DOHH2 (cell line): ENCODE results near the gene TUBA8.

Source experiments
- H3F3A ChIP-seq: fragments of 200-600 bp; sonication (generic), shearing (Covaris generic); 2 replicates; pipeline ENCODE4 v1.6.0; 2016; ENCODE audit warnings: antibody characterized with exemption, mild to moderate bottlenecking; ENCODE audit not compliant: control insufficient read depth, insufficient read depth
- H3K27ac ChIP-seq: fragments of 200-600 bp; sonication (generic); 2 replicates; pipeline ENCODE4 v1.5.1; 2014; ENCODE audit warnings: low read depth, mild to moderate bottlenecking, low read length, moderate library complexity
- H3K27me3 ChIP-seq: fragments of 200-600 bp; sonication (generic); 2 replicates; pipeline ENCODE4 v1.6.1; 2014; ENCODE audit warnings: mild to moderate bottlenecking, low read length, mixed read lengths; ENCODE audit not compliant: control insufficient read depth
- H3K36me3 ChIP-seq: fragments of 200-600 bp; sonication (generic); 2 replicates; pipeline ENCODE4 v1.6.1; 2014; ENCODE audit warnings: mild to moderate bottlenecking, low read length, moderate library complexity, mixed read lengths; ENCODE audit not compliant: control insufficient read depth
- H3K4me1 ChIP-seq: fragments of 200-600 bp; sonication (generic); 2 replicates; pipeline ENCODE4 v1.6.1; 2014; ENCODE audit warnings: mild to moderate bottlenecking, low read length, mixed read lengths; ENCODE audit not compliant: control insufficient read depth
- H3K4me2 ChIP-seq: fragments of 200-600 bp; sonication (generic); 2 replicates; pipeline ENCODE4 v1.6.0; 2014; ENCODE audit warnings: mild to moderate bottlenecking, low read length, moderate library complexity
- H3K4me3 ChIP-seq: fragments of 200-600 bp; sonication (generic); 2 replicates; pipeline ENCODE4 v1.5.1; 2014; ENCODE audit warnings: mild to moderate bottlenecking, low read length, mixed read lengths
- H3K79me2 ChIP-seq: fragments of 200-600 bp; sonication (generic); 2 replicates; pipeline ENCODE4 v1.6.1; 2014; ENCODE audit warnings: mild to moderate bottlenecking, low read length, mixed read lengths; ENCODE audit not compliant: control insufficient read depth
- H3K9me2 ChIP-seq: fragments of 200-600 bp; sonication (generic); replicated peaks from 2 replicates; pipeline ENCODE4 v1.6.1; 2014; ENCODE audit warnings: mild to moderate bottlenecking, low read length, mixed read lengths; ENCODE audit not compliant: control insufficient read depth
- H3K9me3 ChIP-seq: fragments of 200-600 bp; sonication (generic); 2 replicates; pipeline ENCODE4 v1.6.1; 2014; ENCODE audit warnings: antibody characterized with exemption, low read length, mixed read lengths; ENCODE audit not compliant: control insufficient read depth, insufficient read depth
- H4K20me1 ChIP-seq: fragments of 200-600 bp; sonication (generic); 2 replicates; pipeline ENCODE4 v1.6.0; 2014; ENCODE audit warnings: low read depth, mild to moderate bottlenecking, antibody characterized with exemption, low read length, moderate library complexity; ENCODE audit not compliant: control insufficient read depth, insufficient read depth
- CTCF ChIP-seq: fragments of 200-600 bp; sonication (generic); IDR thresholded peaks from one replicate; pipeline ENCODE4 v1.5.1; 2014; ENCODE audit warnings: antibody characterized with exemption, mild to moderate bottlenecking, low read depth, low read length; ENCODE audit not compliant: poor library complexity, severe bottlenecking
- EZH2phosphoT487 ChIP-seq: fragments of 200-600 bp; sonication (generic); IDR thresholded peaks from 2 replicates; pipeline ENCODE4 v1.6.1; 2017; ENCODE audit warnings: borderline replicate concordance, mild to moderate bottlenecking, antibody characterized with exemption, low read length, moderate library complexity, mixed read lengths

The TUBA8 gene

GRCh38 chr22:18090286-18090685 lies 20.3 kb upstream of the TUBA8 start:
- Histone ChIP-seq H3K79me2 (no peaks in the 10 kb centered on the region), H3K4me3 (no peak overlapping the region), H3K9me2 (no peaks in the 10 kb centered on the region), H3K4me1 (no peaks in the 10 kb centered on the region), H3K27me3 (no peaks in the 10 kb centered on the region), H3K4me2 (no peak overlapping the region), H3K9me3 (no peaks in the 10 kb centered on the region), H4K20me1 (no peaks in the 10 kb centered on the region), H3K27ac (no peak overlapping the region), H3F3A (no peaks in the 10 kb centered on the region), H3K36me3 (peaks cover 61% of the 10 kb centered on the region)
- TF ChIP-seq CTCF (no peak), EZH2phosphoT487 (no peak)

GRCh38 chr22:18091478-18091877 lies 19.1 kb upstream of the TUBA8 start:
- H3K27ac ChIP-seq, result no peak overlapping the region
- no peaks in the 10 kb centered on the region for H3K9me2 ChIP-seq
- no peaks in the 10 kb centered on the region for H3K4me1 ChIP-seq
- TF ChIP-seq CTCF, result no peak
- no peak for TF ChIP-seq EZH2phosphoT487
- no peak overlapping the region for H3K4me3 ChIP-seq
- no peaks in the 10 kb centered on the region for H3F3A ChIP-seq
- no peaks in the 10 kb centered on the region for H3K79me2 ChIP-seq
- H3K36me3 ChIP-seq, result peaks cover 49% of the 10 kb centered on the region
- H3K27me3 ChIP-seq, result no peaks in the 10 kb centered on the region
- H4K20me1 ChIP-seq, result no peaks in the 10 kb centered on the region
- H3K4me2 ChIP-seq, result no peak overlapping the region
- H3K9me3 ChIP-seq, result no peaks in the 10 kb centered on the region

GRCh38 chr22:18091916-18092526 lies 18.6 kb upstream of the TUBA8 start:
- no peak overlapping the region for H3K4me3 ChIP-seq
- TF ChIP-seq CTCF (no peak), EZH2phosphoT487 (no peak)

More at GRCh38 chr22:18091916-18092526, 18.6 kb upstream of the TUBA8 start:
- Histone ChIP-seq H3F3A (no peaks in the 10 kb centered on the region), H3K36me3 (peaks cover 47% of the 10 kb centered on the region), H4K20me1 (no peaks in the 10 kb centered on the region), H3K4me1 (no peaks in the 10 kb centered on the region), H3K9me2 (no peaks in the 10 kb centered on the region), H3K27ac (no peak overlapping the region), H3K27me3 (no peaks in the 10 kb centered on the region), H3K79me2 (no peaks in the 10 kb centered on the region), H3K9me3 (no peaks in the 10 kb centered on the region), H3K4me2 (no peak overlapping the region)
